ENCODE results near the gene SLAMF7.
"Not testable (repeated sequence)": the region's sequence is repeated elsewhere in the genome, so short reads cannot be mapped to it uniquely, and the experiment has no call there.

SLAMF7 gene

GRCh38 chr1:160778976-160779375 is 39.9 kb downstream of the SLAMF7 start:
- no peak for DNase-seq

GRCh38 chr1:160779626-160780397 is 40.8 kb downstream of the SLAMF7 start:
- no peak for DNase-seq

- no peak for DNase-seq
Observed at GRCh38 chr1:160780398-160780755, 41.3 kb downstream of the SLAMF7 start.

- no peak for DNase-seq
Observed at GRCh38 chr1:160781186-160781766, 42.2 kb downstream of the SLAMF7 start.

- no peak for DNase-seq
Observed at GRCh38 chr1:160781914-160782689, 43.1 kb downstream of the SLAMF7 start.

- DNase-seq = not testable (repeated sequence)
Observed at GRCh38 chr1:160782988-160783765, 44.1 kb downstream of the SLAMF7 start.

GRCh38 chr1:160789051-160789701 is 50.1 kb downstream of the SLAMF7 start:
- DNase-seq = no peak

GRCh38 chr1:160789702-160790611 is 50.9 kb downstream of the SLAMF7 start:
- no peak for DNase-seq

GRCh38 chr1:160794376-160794775 is 55.3 kb downstream of the SLAMF7 start:
- DNase-seq = no peak

- no peak for DNase-seq
Observed at GRCh38 chr1:160795951-160796383, 56.9 kb downstream of the SLAMF7 start, which contains the start of gene LY9. TSS of gene LY9 (plus strand) at chr1:160796174. CDS start at chr1:160796188, 14 bp downstream.

- no peak for DNase-seq
Observed at GRCh38 chr1:160797271-160797709, 58.2 kb downstream of the SLAMF7 start.

GRCh38 chr1:160797861-160798273 is 58.8 kb downstream of the SLAMF7 start:
- no peak for DNase-seq

GRCh38 chr1:160798439-160798838 is 59.4 kb downstream of the SLAMF7 start:
- no peak for DNase-seq

- no peak for DNase-seq
Observed at GRCh38 chr1:160799641-160800040, 60.6 kb downstream of the SLAMF7 start.

- no peak for DNase-seq
Observed at GRCh38 chr1:160800142-160800541, 61.1 kb downstream of the SLAMF7 start.

- DNase-seq = no peak
Observed at GRCh38 chr1:160800645-160801408, 61.8 kb downstream of the SLAMF7 start.

GRCh38 chr1:160801836-160802580 is 63.0 kb downstream of the SLAMF7 start:
- no peak for DNase-seq

Measured in fibroblast of skin of right quadriceps (primary cell).